Measurements from ENCODE around the gene BCL7C.

BCL7C gene

GRCh38 chr16:30903596-30903995 is 9.7 kb upstream of the BCL7C start:
- Histone ChIP-seq H2AFZ (ENCODE audit: low read length) (peak overlapping the region; percentile 74), H3K4me3 (ENCODE audit: low read length, poor library complexity, severe bottlenecking) (peak overlapping the region; percentile 63), H3K9me2 (replicated peaks; ENCODE audit: low read depth, low read length) (no peaks in the 10 kb centered on the region), H3K9me3 (ENCODE audit: insufficient read depth, low read depth, low read length) (no peaks in the 10 kb centered on the region), H3K9ac (ENCODE audit: low read depth, low read length, poor library complexity, severe bottlenecking) (peak overlapping the region; percentile 89), H3K36me3 (ENCODE audit: insufficient read depth, low read length) (no peaks in the 10 kb centered on the region), H3K4me2 (ENCODE audit: low read depth, low read length, poor library complexity, severe bottlenecking) (peak overlapping the region; percentile 84), H3K79me2 (ENCODE audit: insufficient read depth, low read length) (no peaks in the 10 kb centered on the region), H4K20me1 (ENCODE audit: insufficient read depth, low read length, poor library complexity, severe bottlenecking) (no peaks in the 10 kb centered on the region), H3F3A (ENCODE audit: low read depth) (peaks cover 20% of the 10 kb centered on the region), H3K27me3 (ENCODE audit: insufficient read depth, low read length, poor library complexity, severe bottlenecking) (peaks cover 28% of the 10 kb centered on the region), H3K4me1 (ENCODE audit: insufficient read depth, low read length, poor library complexity, severe bottlenecking) (peaks cover 30% of the 10 kb centered on the region)
- TF ChIP-seq EZH2phosphoT487 (IDR thresholded peaks at IDR 0.05; ENCODE audit: borderline replicate concordance): no peak
- TF ChIP-seq CTCF (conservative IDR thresholded peaks at IDR 0.05; ENCODE audit: low read length): no peak

- Histone ChIP-seq H3K79me2 (ENCODE audit: insufficient read depth, low read length) (no peaks in the 10 kb centered on the region), H3K9me2 (replicated peaks; ENCODE audit: low read depth, low read length) (no peaks in the 10 kb centered on the region), H3F3A (ENCODE audit: low read depth) (peaks cover 20% of the 10 kb centered on the region), H3K27me3 (ENCODE audit: insufficient read depth, low read length, poor library complexity, severe bottlenecking) (peaks cover 26% of the 10 kb centered on the region), H2AFZ (ENCODE audit: low read length) (peak overlapping the region; percentile 77; the same call in 1 of the 2 replicates), H3K4me2 (ENCODE audit: low read depth, low read length, poor library complexity, severe bottlenecking) (peak overlapping the region; percentile 84), H3K9ac (ENCODE audit: low read depth, low read length, poor library complexity, severe bottlenecking) (peak overlapping the region; percentile 89), H3K36me3 (ENCODE audit: insufficient read depth, low read length) (no peaks in the 10 kb centered on the region), H4K20me1 (ENCODE audit: insufficient read depth, low read length, poor library complexity, severe bottlenecking) (no peaks in the 10 kb centered on the region), H3K4me3 (ENCODE audit: low read length, poor library complexity, severe bottlenecking) (peak overlapping the region; percentile 81), H3K9me3 (ENCODE audit: insufficient read depth, low read depth, low read length) (no peaks in the 10 kb centered on the region), H3K4me1 (ENCODE audit: insufficient read depth, low read length, poor library complexity, severe bottlenecking) (peaks cover 30% of the 10 kb centered on the region)
- TF ChIP-seq EZH2phosphoT487 (IDR thresholded peaks at IDR 0.05; ENCODE audit: borderline replicate concordance) (no peak), CTCF (conservative IDR thresholded peaks at IDR 0.05; ENCODE audit: low read length) (no peak)
Observed at GRCh38 chr16:30903002-30903401, 9.1 kb upstream of the BCL7C start.

- no peak for TF ChIP-seq CTCF (conservative IDR thresholded peaks at IDR 0.05; ENCODE audit: low read length)
- TF ChIP-seq EZH2phosphoT487 (IDR thresholded peaks at IDR 0.05; ENCODE audit: borderline replicate concordance): no peak
- Histone ChIP-seq H3K4me1 (ENCODE audit: insufficient read depth, low read length, poor library complexity, severe bottlenecking) (peaks cover 30% of the 10 kb centered on the region), H3K36me3 (ENCODE audit: insufficient read depth, low read length) (no peaks in the 10 kb centered on the region), H3K4me2 (ENCODE audit: low read depth, low read length, poor library complexity, severe bottlenecking) (peak overlapping the region; percentile 86), H3K9me2 (replicated peaks; ENCODE audit: low read depth, low read length) (no peaks in the 10 kb centered on the region), H3F3A (ENCODE audit: low read depth) (peaks cover 20% of the 10 kb centered on the region), H3K27me3 (ENCODE audit: insufficient read depth, low read length, poor library complexity, severe bottlenecking) (peaks cover 19% of the 10 kb centered on the region), H4K20me1 (ENCODE audit: insufficient read depth, low read length, poor library complexity, severe bottlenecking) (no peaks in the 10 kb centered on the region), H3K9me3 (ENCODE audit: insufficient read depth, low read depth, low read length) (no peaks in the 10 kb centered on the region), H3K4me3 (ENCODE audit: low read length, poor library complexity, severe bottlenecking) (peak overlapping the region; percentile 81), H3K9ac (ENCODE audit: low read depth, low read length, poor library complexity, severe bottlenecking) (peak overlapping the region; percentile 89), H2AFZ (ENCODE audit: low read length) (peak overlapping the region; percentile 80), H3K79me2 (ENCODE audit: insufficient read depth, low read length) (no peaks in the 10 kb centered on the region)
Observed at GRCh38 chr16:30902029-30902972, 8.4 kb upstream of the BCL7C start.

Measured in Loucy (cell line).